Inflammatory macrophage (primary cell): ENCODE results near the gene C2orf69.
"Not testable (repeated sequence)": the region's sequence is repeated elsewhere in the genome, so short reads cannot be mapped to it uniquely, and the experiment has no call there.

Source experiments
- DNase-seq, 2 donors: peaks; one replicate each; pipeline ENCODE4 v3.0.0-alpha.2; 2020 to 2022
- total RNA-seq, 18 experiments: gene quantifications; one replicate each; lab custom pipeline; 2026; ENCODE audit warnings: mixed read lengths in 6 of 18, inconsistent platforms in 2 of 18; lab: John Stamatoyannopoulos, UW

The C2orf69 gene, protein sequence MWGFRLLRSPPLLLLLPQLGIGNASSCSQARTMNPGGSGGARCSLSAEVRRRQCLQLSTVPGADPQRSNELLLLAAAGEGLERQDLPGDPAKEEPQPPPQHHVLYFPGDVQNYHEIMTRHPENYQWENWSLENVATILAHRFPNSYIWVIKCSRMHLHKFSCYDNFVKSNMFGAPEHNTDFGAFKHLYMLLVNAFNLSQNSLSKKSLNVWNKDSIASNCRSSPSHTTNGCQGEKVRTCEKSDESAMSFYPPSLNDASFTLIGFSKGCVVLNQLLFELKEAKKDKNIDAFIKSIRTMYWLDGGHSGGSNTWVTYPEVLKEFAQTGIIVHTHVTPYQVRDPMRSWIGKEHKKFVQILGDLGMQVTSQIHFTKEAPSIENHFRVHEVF
- 14.2 to 61.0 (median 37.5) reads per million in 18 experiments for total RNA-seq

DNA sequence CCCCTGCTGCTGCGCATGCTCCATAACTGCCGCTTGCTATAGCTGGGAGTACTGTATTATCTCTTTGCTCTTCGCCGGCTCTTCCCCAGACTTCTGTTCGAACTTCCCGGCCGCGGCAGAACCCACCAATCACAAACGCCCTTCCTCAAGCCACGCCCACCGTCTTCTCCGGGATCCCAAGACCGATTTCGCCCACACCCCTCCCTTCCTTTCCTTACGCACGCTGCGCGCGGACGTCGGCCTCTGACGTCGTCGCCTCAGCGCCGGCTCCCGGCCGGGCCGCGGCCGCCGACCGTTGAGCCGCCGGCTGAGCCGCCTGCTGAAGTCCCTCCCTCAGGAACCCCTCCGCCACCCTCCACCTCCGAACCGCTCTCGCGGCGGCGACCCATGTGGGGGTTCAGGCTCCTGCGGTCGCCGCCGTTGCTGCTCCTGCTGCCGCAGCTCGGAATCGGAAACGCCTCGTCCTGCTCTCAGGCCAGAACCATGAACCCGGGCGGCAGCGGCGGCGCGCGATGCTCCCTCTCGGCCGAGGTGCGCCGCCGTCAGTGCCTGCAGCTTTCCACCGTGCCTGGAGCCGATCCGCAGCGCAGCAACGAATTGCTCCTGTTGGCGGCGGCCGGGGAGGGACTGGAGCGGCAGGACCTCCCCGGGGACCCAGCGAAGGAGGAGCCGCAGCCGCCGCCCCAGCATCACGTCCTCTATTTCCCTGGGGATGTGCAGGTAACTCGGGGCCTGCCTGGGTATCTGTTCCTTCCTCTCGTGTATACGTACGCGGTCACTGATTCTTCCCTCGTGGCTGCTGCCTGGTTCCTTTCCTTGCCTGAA, at the start of gene C2orf69:
C2orf69 (plus strand) TSS at position 242 of the 825 bp plus-strand sequence; CDS start at position 388, 146 bp downstream.
- peak; percentile 97 to 98 for DNase-seq

DNA sequence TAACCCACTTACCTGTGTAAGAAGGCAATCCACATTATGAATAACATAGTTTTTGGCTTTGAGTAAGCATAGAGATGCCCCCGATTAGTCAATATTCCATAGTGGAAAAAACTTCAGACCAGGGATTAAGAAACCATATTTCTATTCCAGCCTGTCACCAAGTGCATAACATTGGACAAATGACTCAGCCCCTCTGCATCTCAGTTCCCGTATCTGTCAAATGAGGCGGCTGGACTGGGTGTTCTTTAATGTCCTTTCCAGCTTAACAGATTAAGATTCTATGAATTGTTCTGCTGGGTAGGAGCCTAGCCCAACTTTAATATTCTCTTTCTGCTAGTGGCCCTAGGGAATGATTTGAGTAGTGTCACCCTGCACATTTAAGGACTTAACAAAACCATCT, 48.3 kb upstream of the C2orf69 start:
- DNase-seq, result no peak

DNA sequence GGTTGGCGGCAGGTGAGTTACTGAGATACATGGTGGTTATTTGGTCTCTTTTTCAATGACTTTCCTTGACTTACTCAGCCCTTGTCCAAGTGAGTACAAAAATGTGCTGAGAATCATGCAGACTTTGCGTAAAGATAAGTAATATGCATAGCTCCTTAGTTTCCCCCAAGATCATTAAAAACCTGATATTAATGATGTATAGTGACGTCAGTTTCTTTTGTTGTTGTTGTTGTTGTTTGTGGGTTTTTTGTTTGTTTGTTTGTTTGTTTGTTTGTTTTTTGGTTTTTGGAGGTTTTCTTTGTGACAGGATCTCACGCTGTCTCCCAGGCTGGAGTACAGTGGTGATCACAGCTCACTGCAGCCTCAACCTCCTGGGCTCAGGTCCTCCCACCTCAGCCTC, 45.2 kb upstream of the C2orf69 start:
- no peak for DNase-seq

DNA sequence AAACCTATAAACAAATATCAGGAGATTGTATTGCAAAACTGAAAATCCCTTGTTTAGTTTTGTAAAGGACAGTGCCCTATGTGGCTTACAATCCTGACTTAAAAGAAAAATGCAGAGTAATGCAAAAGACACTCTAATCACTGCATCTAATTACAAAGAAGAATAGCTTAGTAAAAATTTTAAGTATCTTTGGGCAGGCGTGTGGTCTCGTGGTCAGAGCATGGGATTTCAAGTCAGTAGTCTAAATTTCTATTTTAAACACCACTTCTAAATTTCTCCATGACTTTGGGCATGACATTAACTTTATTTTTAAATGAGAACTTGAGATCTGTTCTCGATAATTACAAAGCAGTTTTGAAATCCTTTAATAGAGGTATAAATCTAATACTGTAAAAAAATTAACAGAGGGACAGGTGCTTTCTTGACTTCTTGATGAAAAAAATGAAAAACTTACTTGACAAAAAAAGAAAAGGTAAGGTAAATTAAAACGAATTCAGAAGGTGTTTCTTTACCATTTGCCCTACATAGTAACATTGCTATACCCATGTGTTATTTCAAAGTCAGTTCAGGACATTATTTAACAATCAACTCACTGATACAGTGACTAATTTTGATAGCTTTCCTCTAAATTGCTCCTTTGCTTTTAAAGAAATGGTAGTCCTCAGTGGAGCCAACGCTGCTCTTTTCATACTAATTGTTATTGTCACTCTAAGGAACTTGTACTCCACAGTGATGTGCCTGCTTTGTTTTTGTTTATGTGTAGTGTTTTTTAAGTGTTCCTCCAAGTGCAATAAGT, 42.5 kb upstream of the C2orf69 start:
- no peak for DNase-seq

DNA sequence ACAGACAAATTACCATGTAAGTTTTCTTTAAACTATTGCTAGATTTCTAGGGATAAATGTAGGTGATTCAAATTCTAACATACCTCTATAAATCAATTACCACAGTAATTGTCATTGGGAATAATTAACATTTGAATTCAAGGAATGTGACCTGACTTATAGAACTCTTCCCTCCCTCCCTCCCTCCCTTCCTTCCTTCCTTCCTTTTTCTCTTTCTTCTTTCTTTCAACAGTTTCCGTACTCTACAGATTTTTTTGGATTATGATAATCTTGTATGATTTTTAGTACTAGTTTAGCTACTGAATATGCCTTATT, 41.9 kb upstream of the C2orf69 start:
- DNase-seq, result no peak

DNA sequence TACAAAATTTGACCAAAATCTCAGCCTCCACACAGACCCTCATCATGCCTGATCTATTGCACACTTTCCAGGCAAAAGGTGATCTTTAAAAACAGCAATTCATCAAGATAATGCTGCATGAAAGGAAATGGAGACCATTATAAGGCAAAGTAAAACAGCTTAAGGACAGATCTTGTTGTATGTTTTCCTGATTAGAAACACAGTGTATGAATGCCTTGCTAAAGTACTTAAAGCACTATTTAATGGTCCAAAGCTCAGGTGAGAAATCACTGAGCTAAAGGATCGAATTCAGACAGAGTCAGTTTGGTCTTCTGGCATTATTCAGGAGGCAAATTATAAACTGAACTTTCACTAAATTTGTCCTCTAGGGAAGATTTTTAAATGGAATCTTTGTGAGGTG, 41.4 kb upstream of the C2orf69 start:
- no peak for DNase-seq

DNA sequence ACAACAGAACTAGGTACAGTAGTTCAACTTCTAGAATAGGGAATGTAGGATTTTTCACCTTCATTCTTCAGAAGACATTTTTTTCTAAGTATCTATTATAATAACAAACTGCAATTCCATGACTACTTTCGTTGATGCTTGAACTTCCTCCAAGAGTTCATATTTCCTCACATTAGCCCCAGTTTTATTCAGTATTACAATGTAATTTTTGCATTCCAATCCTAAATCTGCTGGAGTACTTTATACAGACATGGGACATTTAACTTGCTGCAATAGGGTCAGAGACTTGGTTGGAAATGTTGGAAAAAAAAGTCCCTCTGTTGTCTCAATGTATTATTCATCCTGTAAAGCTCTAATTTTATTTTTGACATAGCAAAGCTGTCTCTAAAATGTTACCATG, 40.5 kb upstream of the C2orf69 start:
- peak in 1 of 2 donors; percentile 14 for DNase-seq

DNA sequence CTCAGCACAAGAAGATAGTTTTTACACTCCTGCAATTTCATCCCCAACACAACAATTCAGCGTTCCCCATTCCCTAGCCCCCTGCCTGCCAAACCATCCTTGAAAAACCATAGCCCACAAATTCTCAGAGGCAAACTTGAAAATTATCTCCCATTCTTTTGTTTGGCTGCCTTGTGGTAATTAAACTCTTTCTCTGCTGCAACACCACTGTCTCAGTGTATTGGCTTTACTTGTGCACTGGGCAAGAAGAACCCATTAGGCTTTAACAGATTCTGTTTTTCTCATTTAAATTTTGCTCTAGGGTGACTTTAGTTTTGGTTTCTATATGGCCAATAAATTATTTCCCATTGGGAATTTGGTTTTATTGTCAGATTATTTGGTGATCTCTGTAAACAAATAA, 36.9 kb upstream of the C2orf69 start:
- no peak for DNase-seq

DNA sequence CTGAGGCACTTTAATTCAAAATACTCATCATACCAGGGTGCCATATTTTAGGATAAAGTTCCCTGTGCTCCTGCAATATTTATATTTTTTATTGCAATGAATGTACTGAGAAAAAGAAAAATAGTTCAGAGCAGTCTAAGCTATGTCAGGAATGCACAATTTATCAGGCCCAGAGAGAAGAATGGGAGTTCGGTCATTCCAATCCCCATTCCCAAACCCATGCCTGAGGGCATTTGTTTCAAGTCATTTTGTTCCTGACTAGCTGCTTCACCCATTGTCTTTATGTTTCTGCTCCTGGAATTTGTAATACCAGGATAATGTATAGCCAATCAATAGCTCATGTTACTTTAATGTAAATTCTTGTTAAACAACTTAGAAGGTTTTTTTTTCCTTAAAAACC, 35.7 kb upstream of the C2orf69 start:
- no peak for DNase-seq

DNA sequence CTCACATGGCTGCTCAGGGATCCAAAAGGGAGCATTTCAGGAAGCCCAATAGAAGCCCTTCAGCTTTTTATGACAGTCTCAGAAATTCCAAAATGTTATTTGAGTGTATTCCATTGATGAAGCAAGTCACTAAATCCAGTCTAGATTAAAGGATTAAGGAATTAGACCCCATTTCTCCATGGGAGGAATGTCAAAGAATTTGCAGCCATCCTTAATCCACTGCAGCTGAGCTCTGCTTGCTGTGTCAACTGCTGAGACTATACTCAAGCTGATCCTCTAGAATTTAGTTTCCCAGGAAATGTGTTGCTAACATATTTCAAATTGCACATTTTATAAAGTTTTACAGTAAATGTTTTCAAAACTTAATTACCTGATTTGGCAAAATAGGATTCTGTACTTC, 28.4 kb upstream of the C2orf69 start:
- no peak for DNase-seq

DNA sequence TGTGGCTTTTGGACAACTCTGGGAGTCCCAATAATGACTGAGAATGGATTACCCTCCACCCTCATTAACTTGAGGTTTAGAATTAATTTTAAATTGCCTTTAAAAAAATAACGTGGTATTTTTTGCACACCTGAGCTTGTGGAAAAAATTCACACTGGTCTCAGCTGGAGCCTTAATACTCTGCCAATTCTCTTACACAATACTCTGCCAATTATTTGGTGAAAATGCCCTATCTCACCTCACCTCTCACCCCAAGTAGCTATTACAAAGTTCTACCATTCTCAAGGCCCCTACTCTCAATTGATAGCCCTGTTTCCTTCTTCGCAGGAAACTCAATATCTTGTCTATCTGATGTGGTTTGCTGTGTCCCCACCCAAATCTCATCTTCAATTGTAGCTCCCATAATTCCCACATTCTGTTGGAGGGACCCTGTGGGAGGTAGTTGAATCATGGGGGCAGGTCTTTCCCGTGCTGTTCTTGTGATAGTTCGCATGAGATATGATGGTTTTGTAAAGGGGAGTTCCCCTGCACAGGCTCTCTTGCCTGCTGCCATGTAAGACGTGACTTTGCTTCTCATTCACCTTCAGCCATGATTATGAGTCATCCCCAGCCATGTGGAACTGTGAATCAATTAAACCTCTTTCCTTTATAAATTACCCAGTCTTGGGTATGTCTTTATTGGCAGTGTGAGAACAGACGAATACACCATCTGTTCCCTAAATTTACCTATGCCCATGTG, 27.4 kb upstream of the C2orf69 start:
- no peak for DNase-seq

DNA sequence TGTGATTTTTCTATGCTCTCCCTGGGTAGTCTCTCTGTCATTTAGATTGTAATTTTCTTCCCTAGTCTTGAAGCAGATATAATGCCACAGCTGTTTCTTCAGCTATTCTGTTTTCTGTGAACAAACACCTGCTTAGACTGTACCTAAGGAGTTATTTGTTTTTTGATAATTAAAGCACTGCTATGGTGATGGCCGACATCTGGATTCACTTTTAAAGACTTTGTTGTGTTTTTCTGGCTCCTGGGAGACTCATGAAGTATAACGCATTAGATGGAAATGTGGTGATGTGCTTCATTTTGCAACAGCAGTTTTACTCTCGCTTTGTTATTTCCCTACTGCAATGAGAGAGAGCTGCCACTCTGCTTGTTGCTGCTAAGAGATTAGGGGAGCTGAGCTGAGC, 15.7 kb upstream of the C2orf69 start:
- DNase-seq, result no peak

DNA sequence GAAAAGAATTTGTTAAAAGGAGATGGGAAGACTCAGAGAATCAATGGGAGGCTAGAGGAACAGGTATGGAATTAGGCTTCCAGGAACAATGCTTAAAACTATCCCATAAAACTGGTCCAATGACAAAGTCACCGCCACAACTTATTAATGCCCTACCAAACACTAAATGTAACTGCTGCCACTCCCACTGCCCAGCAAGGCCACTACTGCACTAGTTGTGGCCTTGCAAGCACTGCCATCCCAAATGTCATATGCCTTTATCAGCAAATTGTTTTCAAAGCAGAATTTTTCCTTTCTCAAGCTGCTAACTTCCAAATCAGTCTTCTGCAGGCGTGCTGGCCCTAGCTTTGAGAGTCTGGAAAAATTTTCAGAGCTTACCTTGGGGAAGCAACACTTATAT, 14.5 kb upstream of the C2orf69 start:
- no peak for DNase-seq

DNA sequence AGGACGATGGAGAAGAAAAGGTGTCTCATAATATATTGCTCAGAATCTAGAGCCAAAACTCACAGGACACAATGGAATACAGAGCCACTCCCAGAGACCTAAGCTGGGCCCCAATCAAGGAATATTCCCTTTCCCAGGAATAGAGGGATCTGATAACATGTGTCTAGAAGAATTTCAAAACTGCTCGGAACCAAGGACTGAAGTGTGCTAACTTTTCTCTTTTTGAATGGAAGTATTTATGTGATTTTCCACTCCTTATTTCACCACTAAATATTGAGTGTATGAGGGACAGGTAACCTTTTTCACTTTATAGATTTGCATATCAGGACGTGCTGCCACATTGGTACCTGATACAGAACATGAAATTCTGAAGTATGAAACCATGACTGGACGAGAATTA, 9.2 kb upstream of the C2orf69 start:
- no peak for DNase-seq

DNA sequence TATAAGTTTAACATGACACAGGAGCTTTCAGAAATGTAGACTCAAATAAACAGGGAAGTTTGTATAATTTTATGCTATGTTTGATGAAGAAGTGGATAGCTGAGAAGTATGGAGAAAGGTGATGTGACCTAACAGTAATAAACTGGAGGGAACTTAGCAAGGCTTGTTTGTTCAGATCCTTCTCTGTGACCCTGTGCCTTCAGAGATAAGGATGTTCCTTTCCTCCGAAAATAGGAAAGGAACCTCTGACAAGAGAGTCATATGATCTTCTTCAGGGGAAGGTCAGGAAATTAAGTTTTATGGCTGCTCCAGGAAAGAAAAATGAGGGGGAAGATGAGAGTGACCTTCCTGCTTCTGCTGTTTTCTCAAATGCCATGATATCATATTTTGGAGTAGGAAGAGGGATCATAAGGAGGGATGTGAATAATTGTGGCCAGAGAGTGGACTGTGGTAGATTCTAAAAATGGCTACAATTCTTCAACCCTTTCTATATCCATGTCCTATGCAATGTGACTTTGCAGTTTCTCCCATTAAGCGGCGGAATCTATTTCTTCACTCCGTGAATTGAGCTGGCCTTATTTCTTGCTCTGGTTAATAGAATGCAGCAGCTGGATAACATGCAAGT, 8.5 kb upstream of the C2orf69 start:
- no peak for DNase-seq

DNA sequence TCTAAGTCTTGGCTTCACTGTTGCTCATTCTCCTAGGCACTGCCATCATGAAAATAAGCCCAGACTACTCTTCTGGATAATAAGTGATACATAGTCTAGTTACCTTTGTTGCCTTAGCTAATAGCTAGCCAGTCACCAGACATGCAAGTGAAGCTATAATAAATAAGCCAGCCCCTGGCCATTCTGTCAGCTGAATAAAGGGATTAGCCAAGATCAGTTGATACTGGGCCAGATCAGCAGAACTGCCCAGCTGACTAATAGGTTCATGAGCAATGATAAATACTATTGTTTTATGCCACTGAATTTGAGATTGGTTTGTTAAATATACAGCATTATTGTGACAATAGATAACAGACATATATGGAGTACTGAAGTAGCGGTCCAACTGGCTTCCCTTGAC, 8.0 kb upstream of the C2orf69 start:
- no peak for DNase-seq

DNA sequence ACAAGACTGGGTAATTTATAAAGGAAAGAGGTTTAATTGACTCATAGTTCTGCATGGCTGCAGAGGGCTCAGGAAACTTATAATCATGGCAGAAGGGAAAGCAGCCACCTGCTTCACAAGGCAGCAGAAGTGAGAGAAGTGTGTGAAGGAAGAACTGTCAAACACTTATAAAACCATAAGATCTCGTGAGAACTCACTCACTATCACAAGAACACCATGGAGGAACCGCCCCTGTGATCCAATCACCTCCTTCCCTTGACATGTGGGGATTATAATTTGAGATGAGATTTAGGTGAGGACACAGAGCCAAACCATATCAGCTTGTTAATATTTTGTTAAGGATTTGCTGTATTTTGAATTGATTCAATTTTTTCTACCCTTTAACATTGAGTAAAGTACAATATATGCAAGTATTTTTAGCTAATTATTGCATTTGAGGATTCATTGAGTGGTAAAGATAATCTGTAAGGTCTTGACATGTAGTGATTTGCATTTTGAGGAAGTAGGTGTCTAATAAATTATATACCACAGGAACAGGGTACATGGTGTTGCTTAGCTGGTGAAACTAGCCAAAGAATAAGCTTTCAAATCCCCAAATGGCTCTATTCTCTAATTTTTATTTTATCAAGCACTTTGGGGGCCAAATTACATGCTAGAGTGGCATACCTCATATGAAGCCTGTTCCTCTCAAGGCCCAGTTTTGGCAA, 3.9 kb upstream of the C2orf69 start:
- DNase-seq, result no peak

DNA sequence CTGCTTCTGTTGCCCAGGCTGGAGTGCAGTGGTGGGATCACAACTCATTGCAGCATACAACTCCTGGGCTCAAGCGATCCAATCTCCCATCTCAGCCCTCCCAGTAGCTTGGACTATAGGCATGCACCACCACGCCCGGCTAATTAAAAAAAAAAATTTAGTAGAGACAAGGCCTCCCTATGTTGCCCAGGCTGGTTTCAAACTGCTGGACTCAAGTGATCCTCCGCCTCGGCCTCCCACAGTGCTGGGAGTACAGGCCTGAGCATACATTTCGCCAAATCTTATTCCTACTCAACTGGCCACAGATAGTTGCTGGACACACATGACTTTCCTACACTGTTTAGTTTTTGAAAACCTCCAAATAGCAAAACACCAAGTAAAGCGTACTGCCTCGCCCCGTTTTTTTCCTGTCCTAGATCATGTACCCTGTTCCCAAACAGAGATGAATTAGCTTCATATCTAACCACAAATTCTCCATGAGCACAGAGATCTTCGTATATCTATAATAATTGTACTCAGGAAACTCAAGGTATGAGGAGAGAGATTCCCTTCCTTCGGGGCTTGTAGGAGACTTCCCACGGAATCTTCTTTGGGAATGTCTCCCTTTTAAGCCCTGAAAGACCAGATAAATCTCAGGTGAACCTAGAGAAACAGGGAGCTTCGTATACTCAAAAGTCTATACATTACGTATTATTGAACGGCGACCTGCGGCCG, 598 bp upstream of the C2orf69 start:
- no peak for DNase-seq

DNA sequence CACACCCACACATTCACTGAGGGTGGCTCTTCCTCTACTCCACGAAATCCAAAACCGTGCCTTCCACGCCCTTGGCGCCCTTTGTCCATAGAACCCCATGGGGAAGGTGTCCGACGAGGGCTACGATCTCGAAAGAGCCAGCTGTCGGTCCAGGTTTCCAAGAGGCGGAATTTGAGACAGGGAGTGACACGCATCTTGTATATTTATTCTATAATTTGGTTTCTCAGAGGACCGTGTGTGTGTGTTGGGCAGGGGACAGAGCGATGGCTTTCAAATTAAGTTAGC, 726 bp downstream of the C2orf69 start:
- DNase-seq, result peak; percentile 67 to 79

DNA sequence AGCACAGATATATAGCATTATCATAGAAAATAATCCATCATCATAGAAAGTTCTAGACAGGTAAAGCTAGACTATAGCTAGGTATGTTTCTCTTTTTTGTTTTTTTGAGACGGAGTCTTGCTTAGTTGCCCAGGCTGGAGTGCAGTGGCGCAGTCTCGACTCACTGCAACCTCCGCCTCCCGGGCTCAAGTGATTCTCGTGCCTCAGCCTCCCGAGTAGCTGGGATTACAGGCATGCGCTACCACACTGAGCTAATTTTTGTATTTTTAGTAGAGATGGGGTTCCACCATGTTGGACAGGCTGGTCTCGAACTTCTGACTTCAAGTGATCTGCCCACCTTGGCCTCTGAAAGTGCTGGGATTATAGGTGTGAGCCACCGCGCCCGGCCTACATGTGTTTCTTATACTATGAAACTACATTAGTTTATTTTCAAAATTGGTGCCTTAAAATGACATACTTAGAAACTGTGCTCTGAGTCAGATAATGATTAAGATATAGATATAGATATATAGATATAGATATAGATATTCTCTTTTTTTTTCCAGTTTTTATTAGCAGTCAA, 1.5 kb downstream of the C2orf69 start:
- DNase-seq, result not testable (repeated sequence)
